Smooth muscle cell (in vitro differentiated cells): Measurements from ENCODE around the gene ACCSL. TPM values are rescaled to one million over a fixed set of nuclear protein-coding genes. Genes with fewer than 3 reads are reported as not detected.

Source experiments
- DNase-seq: peaks from one replicate; lab custom pipeline; 2025; ENCODE audit not compliant: unreplicated experiment; lab: John Stamatoyannopoulos, UW
- H2AFZ ChIP-seq: fragments of 200-600 bp; sonication (generic); 2 replicates; pipeline ENCODE4 v1.6.0; 2016; ENCODE audit warnings: antibody characterized with exemption, low read depth, mild to moderate bottlenecking
- H3F3A ChIP-seq: fragments of 200-600 bp; sonication (generic); 2 replicates; pipeline ENCODE4 v1.6.0; 2017; ENCODE audit warnings: antibody characterized with exemption, low read depth
- H3K27ac ChIP-seq: fragments of 200-600 bp; sonication (generic); 2 replicates; pipeline ENCODE4 v1.5.1; 2016; ENCODE audit warnings: low read depth, mild to moderate bottlenecking
- H3K27me3 ChIP-seq: fragments of 200-600 bp; sonication (generic); 2 replicates; pipeline ENCODE4 v1.6.1; 2016; ENCODE audit warnings: low read depth, mild to moderate bottlenecking
- H3K36me3 ChIP-seq: fragments of 200-600 bp; sonication (generic); 2 replicates; pipeline ENCODE4 v1.5.1; 2016; ENCODE audit warnings: low read depth
- H3K4me1 ChIP-seq: fragments of 200-600 bp; sonication (generic); 2 replicates; pipeline ENCODE4 v1.5.1; 2016; ENCODE audit warnings: low read depth
- H3K4me2 ChIP-seq: fragments of 200-600 bp; sonication (generic); 2 replicates; pipeline ENCODE4 v1.6.0; 2016; ENCODE audit warnings: mild to moderate bottlenecking
- H3K4me3 ChIP-seq: fragments of 200-600 bp; sonication (generic); 2 replicates; pipeline ENCODE4 v1.5.1; 2016; ENCODE audit warnings: mild to moderate bottlenecking
- H3K79me2 ChIP-seq: fragments of 200-600 bp; sonication (generic); 2 replicates; pipeline ENCODE4 v1.6.0; 2016; ENCODE audit warnings: low read depth, mild to moderate bottlenecking
- H3K9ac ChIP-seq: fragments of 200-600 bp; sonication (generic); 2 replicates; pipeline ENCODE4 v1.6.0; 2016; ENCODE audit warnings: low read depth
- H3K9me3 ChIP-seq: fragments of 200-600 bp; sonication (generic); replicated peaks from 2 replicates; pipeline ENCODE4 v1.5.1; 2016; ENCODE audit warnings: low read depth
- H4K20me1 ChIP-seq: fragments of 200-600 bp; sonication (generic); 2 replicates; pipeline ENCODE4 v1.6.0; 2016; ENCODE audit warnings: low read depth
- CTCF ChIP-seq: fragments of 200-600 bp; sonication (generic); IDR thresholded peaks from 2 replicates; pipeline ENCODE4 v1.5.1; 2017; ENCODE audit warnings: borderline replicate concordance, mild to moderate bottlenecking, antibody characterized with exemption; ENCODE audit not compliant: insufficient read depth, poor library complexity, severe bottlenecking
- WGBS: methylation state at CpG from one replicate; pipeline ENCODE4 v1.1.7; 2016; ENCODE audit warnings: low lambda C conversion rate; 5-methylcytosine and 5-hydroxymethylcytosine counted together
- polyA plus RNA-seq: library from polyadenylated mRNA; unstranded; fragments of >200 nt; fragmentation: Nextera tagmentation; extraction: Ambion mirVana; gene quantifications from 2 replicates; pipeline ENCODE4 v1.2.1, GENCODE V29; 2016
- total RNA-seq: library from RNA; depleted of rRNA; stranded (reverse); fragments of >200 nt; gene quantifications from 2 replicates; pipeline ENCODE4 v1.2.3, GENCODE V29; 2014

The ACCSL gene
- total and polyA plus RNA-seq, 2 experiments from 2014 or later, result not detected

GRCh38 chr11:44028401-44028800 lies 19.4 kb upstream of the ACCSL start:
- H3K36me3 ChIP-seq, result peaks cover 4% of the 10 kb centered on the region
- H4K20me1 ChIP-seq, result no peaks in the 10 kb centered on the region
- no peak for TF ChIP-seq CTCF
- H3K9ac ChIP-seq, result no peak overlapping the region
- H3K79me2 ChIP-seq, result no peaks in the 10 kb centered on the region
- H2AFZ ChIP-seq, result no peak overlapping the region
- peaks cover 31% of the 10 kb centered on the region for H3K4me1 ChIP-seq
- peaks cover 6% of the 10 kb centered on the region for H3F3A ChIP-seq
- H3K4me3 ChIP-seq, result no peak overlapping the region
- H3K27ac ChIP-seq, result no peak overlapping the region
- no peak for DNase-seq
- 93% methylated on average over 1 of the region's 1 CpG for WGBS
- H3K4me2 ChIP-seq, result no peak overlapping the region
- no peaks in the 10 kb centered on the region for H3K27me3 ChIP-seq
- H3K9me3 ChIP-seq, result no peaks in the 10 kb centered on the region

- Histone ChIP-seq H3K4me1 (peaks cover 31% of the 10 kb centered on the region), H3F3A (peaks cover 6% of the 10 kb centered on the region), H3K9me3 (no peaks in the 10 kb centered on the region), H3K4me3 (no peak overlapping the region), H3K4me2 (no peak overlapping the region), H3K27ac (peak overlapping the region; percentile 99), H4K20me1 (no peaks in the 10 kb centered on the region), H2AFZ (no peak overlapping the region), H3K36me3 (peaks cover 4% of the 10 kb centered on the region), H3K27me3 (no peaks in the 10 kb centered on the region), H3K9ac (no peak overlapping the region), H3K79me2 (no peaks in the 10 kb centered on the region)
- no peak for TF ChIP-seq CTCF
- DNase-seq, result no peak
- WGBS, result 85% methylated on average over 3 of the region's 3 CpGs
Observed at GRCh38 chr11:44028816-44029506, 18.8 kb upstream of the ACCSL start.

GRCh38 chr11:44029507-44029845 lies 18.3 kb upstream of the ACCSL start:
- H3K4me1 ChIP-seq, result peaks cover 31% of the 10 kb centered on the region
- WGBS, result 90% methylated on average over 1 of the region's 1 CpG
- H3K9me3 ChIP-seq, result no peaks in the 10 kb centered on the region
- H3F3A ChIP-seq, result peaks cover 6% of the 10 kb centered on the region
- no peaks in the 10 kb centered on the region for H3K27me3 ChIP-seq
- H3K4me3 ChIP-seq, result no peak overlapping the region
- no peak for DNase-seq
- H3K9ac ChIP-seq, result no peak overlapping the region
- no peak for TF ChIP-seq CTCF
- H4K20me1 ChIP-seq, result no peaks in the 10 kb centered on the region
- peak overlapping the region; percentile 99 for H3K27ac ChIP-seq
- no peaks in the 10 kb centered on the region for H3K79me2 ChIP-seq
- no peak overlapping the region for H3K4me2 ChIP-seq
- H2AFZ ChIP-seq, result no peak overlapping the region
- H3K36me3 ChIP-seq, result peaks cover 4% of the 10 kb centered on the region
